Measurements from ENCODE around the gene CSF1R.
"Not testable (repeated sequence)": the region's sequence is repeated elsewhere in the genome, so short reads cannot be mapped to it uniquely, and the experiment has no call there.

CSF1R gene

GRCh38 chr5:150052226-150052955 lies 34.0 kb downstream of the CSF1R start:
- Mint-ChIP-seq H3K27ac (peak overlapping the region; percentile 58), H3K4me1 (ENCODE audit: low read depth) (no peaks in the 10 kb centered on the region), H3K27me3 (no peaks in the 10 kb centered on the region), H3K9me3 (no peaks in the 10 kb centered on the region), H3K36me3 (ENCODE audit: low read depth) (peaks cover 80% of the 10 kb centered on the region), H3K4me3 (no peak overlapping the region)
- DNase-seq, result no peak

DNA sequence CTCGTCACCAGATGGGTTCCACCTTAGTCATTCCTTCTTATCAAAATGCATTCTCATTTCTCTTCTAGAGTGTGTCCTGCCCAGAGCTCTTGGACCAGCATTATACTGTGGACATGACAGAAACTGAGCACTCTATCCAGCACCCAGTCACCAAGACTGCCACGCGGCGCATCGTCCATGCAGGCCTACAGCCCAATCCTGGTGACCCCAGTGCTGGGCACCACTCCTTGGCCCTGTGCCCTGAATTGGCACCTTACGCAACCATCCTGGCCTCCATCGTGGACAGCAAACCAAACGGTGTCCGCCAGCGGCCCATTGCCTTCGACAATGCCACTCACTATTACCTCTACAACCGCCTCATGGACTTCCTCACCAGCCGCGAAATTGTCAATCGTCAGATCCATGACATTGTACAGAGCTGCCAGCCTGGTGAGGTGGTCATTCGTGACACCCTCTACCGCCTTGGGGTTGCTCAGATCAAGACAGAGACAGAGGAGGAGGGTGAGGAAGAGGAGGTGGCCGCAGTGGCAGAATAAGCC lies 34.6 kb downstream of the CSF1R start:
- H3K4me3 Mint-ChIP-seq, result no peak overlapping the region
- no peaks in the 10 kb centered on the region for H3K4me1 Mint-ChIP-seq (ENCODE audit: low read depth)
- no peak for DNase-seq
- H3K27me3 Mint-ChIP-seq, result no peaks in the 10 kb centered on the region
- H3K36me3 Mint-ChIP-seq (ENCODE audit: low read depth), result peaks cover 87% of the 10 kb centered on the region
- H3K27ac Mint-ChIP-seq, result peak overlapping the region; percentile 34
- H3K9me3 Mint-ChIP-seq, result no peaks in the 10 kb centered on the region

DNA sequence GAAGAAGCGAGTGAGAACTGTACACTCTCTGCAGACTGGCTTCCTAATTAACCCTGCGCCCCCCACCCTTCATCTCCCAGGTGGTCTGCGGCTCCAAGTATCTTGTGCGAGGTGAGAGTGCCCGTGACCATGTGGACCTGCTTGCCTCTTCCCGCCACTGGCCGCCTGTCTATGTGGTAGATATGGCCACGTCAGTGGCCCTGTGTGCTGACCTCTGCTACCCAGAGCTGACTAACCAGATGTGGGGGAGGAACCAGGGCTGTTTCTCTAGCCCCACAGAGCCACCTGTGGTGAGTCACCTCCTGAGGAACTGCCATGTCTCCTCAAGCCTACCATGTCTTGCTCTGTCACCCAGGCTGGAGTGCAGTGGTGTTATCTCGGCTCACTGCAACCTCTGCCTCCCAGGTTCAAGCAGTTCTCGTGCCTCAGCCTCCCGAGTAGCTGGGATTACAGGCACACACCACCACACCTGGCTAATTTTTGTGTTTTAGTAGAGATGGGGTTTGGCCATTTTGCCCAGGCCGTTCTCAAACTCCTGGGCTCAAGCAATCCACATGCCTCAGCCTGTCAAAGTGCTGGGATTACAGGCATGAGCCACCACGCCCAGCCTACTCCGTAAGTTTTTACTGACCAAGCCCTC lies 36.1 kb downstream of the CSF1R start:
- not testable (repeated sequence) for H3K4me1 Mint-ChIP-seq (ENCODE audit: low read depth); DNase-seq; H3K9me3 Mint-ChIP-seq; H3K4me3 Mint-ChIP-seq; H3K27me3 Mint-ChIP-seq
- H3K27ac Mint-ChIP-seq, result peak overlapping the region; percentile 3
- H3K36me3 Mint-ChIP-seq (ENCODE audit: low read depth), result peaks cover 95% of the 10 kb centered on the region

DNA sequence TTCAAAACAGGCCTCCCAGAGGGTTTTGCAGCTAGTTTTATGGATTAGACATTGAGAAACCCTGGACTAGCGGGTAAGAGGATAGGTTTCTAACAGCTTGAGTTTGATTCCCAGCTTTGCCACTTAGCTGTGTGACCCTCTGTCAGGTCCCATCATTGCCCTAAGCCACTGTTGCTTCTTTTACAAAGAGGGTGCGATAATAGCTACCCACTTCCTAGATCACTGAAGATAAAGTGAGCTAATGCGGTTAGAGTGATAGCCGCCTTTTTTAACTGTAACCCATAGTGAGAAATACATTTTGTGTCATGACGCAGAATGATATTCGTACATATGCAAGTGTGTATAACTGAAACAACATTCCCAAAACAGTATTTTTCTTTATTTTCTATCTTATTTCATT lies 40.3 kb downstream of the CSF1R start:
- Mint-ChIP-seq H3K36me3 (ENCODE audit: low read depth) (peaks cover 97% of the 10 kb centered on the region), H3K9me3 (no peaks in the 10 kb centered on the region), H3K4me3 (no peak overlapping the region), H3K27me3 (no peaks in the 10 kb centered on the region), H3K4me1 (ENCODE audit: low read depth) (peaks cover 23% of the 10 kb centered on the region), H3K27ac (no peak overlapping the region)
- no peak for DNase-seq

DNA sequence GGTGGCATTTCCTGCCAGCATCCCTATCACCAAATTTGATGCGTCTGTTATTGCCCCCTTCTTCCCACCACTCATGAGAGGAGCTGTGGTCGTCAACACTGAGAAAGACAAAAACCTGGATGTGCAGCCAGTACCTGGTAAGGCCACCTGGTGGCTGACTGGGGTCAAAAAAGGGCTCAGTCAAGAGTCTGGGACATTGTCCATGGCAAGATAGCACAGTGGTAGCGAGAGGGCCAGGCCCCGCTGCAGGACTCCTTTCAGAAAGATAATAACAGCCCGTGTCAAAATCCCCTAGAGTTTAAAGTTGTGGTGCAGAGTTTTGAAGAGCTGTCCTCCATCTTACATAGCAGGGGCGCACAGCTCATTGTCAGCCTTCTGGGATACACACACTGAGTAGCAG lies 40.8 kb downstream of the CSF1R start:
- DNase-seq, result no peak
- H3K27me3 Mint-ChIP-seq, result no peaks in the 10 kb centered on the region
- peak overlapping the region; percentile 24 for H3K27ac Mint-ChIP-seq
- no peak overlapping the region for H3K4me3 Mint-ChIP-seq
- H3K4me1 Mint-ChIP-seq (ENCODE audit: low read depth), result peaks cover 23% of the 10 kb centered on the region
- H3K9me3 Mint-ChIP-seq, result no peaks in the 10 kb centered on the region
- peaks cover 97% of the 10 kb centered on the region for H3K36me3 Mint-ChIP-seq (ENCODE audit: low read depth)

DNA sequence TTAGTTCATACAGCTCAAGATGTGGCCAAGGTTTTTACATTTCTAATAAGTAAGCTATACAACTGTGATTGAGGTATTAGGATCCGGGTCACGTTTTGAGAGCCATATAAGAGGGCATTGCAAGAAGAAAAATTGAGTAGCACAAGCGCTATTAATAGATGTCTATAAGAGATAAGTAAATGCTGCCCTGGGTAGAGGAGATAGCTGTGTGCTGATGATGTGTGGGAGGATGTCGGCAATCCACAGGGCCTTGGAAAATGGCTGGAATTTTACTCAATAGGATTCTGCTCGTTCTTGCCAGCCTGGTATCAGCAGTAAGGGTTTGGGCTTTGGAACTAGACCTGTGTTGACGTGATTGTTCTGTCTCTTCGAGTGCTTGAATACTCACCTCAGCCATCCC lies 41.6 kb downstream of the CSF1R start:
- Mint-ChIP-seq H3K27me3 (no peaks in the 10 kb centered on the region), H3K4me1 (ENCODE audit: low read depth) (peaks cover 23% of the 10 kb centered on the region), H3K9me3 (no peaks in the 10 kb centered on the region), H3K4me3 (no peak overlapping the region), H3K36me3 (ENCODE audit: low read depth) (peaks cover 97% of the 10 kb centered on the region), H3K27ac (no peak overlapping the region)
- no peak for DNase-seq

DNA sequence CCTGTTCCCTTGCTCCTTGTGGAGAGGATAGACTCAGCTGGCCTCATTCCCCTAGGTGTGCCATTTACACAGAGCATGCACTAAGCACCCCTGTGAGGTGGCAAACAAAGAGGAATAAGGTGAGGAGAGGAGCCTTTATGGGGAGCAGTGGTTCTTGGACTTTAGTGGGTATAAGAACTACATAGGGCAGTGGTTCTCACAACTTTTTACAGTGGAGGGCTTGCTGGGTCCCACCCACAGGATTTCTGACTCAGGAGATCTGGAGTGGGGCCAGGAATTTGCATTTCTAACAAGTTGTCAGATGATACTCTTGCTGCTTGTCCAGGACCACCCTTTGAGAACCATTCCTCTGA lies 42.0 kb downstream of the CSF1R start:
- H3K27ac Mint-ChIP-seq, result peak overlapping the region; percentile 82

DNA sequence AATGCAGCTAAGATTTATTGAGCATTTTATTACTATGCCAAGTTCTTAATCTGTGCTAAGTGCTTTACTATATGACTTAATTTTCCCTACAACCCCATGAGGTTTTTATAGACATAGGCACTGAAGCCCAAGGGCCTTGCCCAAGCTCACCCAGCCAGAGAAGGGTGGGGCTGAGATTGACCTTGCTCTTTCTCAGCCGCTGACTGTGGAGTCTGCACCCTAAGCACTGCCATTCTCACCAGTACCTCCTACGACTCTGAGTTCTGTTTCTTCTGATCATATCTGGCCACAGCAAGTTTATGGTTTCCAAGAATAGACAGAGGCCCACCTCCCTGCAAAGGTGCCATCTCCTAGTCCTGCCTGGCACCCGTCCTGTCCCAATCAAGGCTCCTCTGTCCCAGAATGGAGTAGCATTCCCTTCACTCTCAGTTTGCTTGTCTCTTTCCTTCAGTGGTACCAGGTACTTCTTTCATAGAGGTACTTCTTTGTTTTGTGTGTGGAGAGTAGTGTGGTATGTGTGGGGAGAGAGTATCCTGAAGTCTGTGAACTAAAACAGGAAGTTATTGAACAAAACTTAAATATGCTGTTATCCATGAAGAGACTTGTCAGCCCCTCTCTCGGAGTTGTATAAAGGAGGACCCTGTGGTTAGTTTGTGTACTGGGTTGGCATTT lies 42.6 kb downstream of the CSF1R start:
- DNase-seq, result no peak
- no peak overlapping the region for H3K4me3 Mint-ChIP-seq
- H3K27ac Mint-ChIP-seq, result peak overlapping the region; percentile 82
- no peaks in the 10 kb centered on the region for H3K9me3 Mint-ChIP-seq
- no peaks in the 10 kb centered on the region for H3K27me3 Mint-ChIP-seq
- H3K36me3 Mint-ChIP-seq (ENCODE audit: low read depth), result peaks cover 95% of the 10 kb centered on the region
- H3K4me1 Mint-ChIP-seq (ENCODE audit: low read depth), result peaks cover 23% of the 10 kb centered on the region

More for the DNA sequence above, 42.0 kb downstream of the CSF1R start:
- H3K9me3 Mint-ChIP-seq, result no peaks in the 10 kb centered on the region
- H3K4me3 Mint-ChIP-seq, result no peak overlapping the region
- DNase-seq, result no peak
- peaks cover 96% of the 10 kb centered on the region for H3K36me3 Mint-ChIP-seq (ENCODE audit: low read depth)
- no peaks in the 10 kb centered on the region for H3K27me3 Mint-ChIP-seq
- H3K4me1 Mint-ChIP-seq (ENCODE audit: low read depth), result peaks cover 23% of the 10 kb centered on the region

- Mint-ChIP-seq H3K36me3 (ENCODE audit: low read depth) (peaks cover 95% of the 10 kb centered on the region), H3K27ac (peak overlapping the region; percentile 9), H3K27me3 (no peaks in the 10 kb centered on the region), H3K4me3 (no peak overlapping the region), H3K9me3 (no peaks in the 10 kb centered on the region), H3K4me1 (ENCODE audit: low read depth) (peaks cover 23% of the 10 kb centered on the region)
- DNase-seq, result no peak
Observed at GRCh38 chr5:150042459-150042858, 43.9 kb downstream of the CSF1R start.

DNA sequence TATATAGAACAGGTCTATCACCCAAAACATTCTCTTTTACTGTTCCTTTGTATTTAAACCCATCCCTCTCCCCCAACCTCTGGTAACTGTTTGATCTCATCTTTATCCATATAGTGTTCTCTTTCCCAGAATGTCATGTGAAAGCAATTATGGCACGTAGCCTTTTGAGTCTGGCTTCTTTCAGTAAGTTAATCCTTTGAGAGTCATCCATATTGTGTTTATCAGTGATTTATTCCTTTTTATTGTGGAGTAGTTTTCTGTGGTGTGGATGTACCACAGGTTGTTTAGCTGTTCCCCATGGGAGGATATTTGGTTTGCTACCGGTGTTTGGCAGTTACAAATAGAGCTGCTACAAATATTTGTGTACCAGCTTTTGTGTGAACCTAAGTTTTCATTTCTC lies 47.8 kb downstream of the CSF1R start:
- H3K36me3 Mint-ChIP-seq (ENCODE audit: low read depth), result peaks cover 98% of the 10 kb centered on the region
- H3K27me3 Mint-ChIP-seq, result no peaks in the 10 kb centered on the region
- no peak overlapping the region for H3K4me3 Mint-ChIP-seq
- H3K4me1 Mint-ChIP-seq (ENCODE audit: low read depth), result peaks cover 9% of the 10 kb centered on the region
- no peak overlapping the region for H3K27ac Mint-ChIP-seq
- no peaks in the 10 kb centered on the region for H3K9me3 Mint-ChIP-seq
- DNase-seq, result no peak

DNA sequence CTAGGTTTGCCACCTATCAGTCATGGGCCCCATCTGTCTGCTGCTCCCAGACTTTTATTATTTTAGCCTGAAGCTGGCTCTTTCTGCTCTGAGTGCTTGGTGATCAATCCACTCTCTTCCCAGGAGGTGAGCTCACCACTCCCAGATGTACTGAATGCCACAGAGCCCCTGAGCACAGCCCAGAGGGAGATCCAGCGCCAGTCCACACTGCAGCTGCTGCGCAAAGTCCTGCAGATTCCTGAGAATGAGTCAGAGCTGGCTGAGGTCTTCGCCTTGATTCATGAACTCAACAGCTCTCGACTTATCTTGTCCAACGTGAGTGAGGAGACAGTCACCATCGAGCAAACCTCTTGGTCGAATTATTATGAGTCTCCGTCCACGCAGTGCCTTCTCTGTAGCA lies 49.8 kb downstream of the CSF1R start:
- Mint-ChIP-seq H3K4me1 (ENCODE audit: low read depth) (no peaks in the 10 kb centered on the region), H3K27ac (no peak overlapping the region), H3K36me3 (ENCODE audit: low read depth) (peaks cover 98% of the 10 kb centered on the region), H3K9me3 (no peaks in the 10 kb centered on the region), H3K27me3 (no peaks in the 10 kb centered on the region), H3K4me3 (no peak overlapping the region)
- DNase-seq, result no peak

DNA sequence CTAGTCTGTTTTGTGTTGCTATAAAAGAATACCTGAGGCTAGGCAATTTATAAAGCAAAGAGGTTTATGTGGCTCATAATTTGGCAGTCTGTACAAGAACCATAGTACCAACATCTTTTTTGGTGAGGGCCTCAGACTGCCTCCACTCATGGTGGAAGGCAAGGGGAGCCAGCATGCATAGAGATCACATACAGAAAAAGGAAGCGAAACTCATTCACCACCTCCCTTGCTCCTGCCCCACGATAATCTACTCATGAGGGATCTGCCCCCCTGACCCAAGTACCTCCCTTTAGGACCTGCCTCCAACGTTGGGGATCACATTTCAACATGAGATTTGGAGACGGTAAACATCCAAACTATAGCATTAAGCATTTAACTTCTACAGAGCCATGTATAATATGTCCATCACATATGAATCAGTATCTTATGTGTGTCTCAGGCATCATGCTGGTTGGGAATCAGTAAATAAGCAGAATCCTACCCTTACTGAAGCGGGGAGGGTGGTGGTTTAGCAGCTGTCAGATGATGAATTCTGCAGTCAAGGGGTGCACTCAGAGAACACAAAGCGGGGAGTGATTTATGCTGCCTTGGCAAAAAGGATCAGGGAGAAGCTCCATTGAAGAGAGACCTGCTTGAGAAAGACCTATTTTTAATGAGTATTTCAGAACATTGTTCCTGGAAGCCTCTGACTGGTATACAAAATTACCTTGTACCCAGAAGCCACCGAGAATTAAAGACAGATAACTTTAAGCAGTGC lies 51.0 kb downstream of the CSF1R start:
- no peak for DNase-seq
- no peak overlapping the region for H3K4me3 Mint-ChIP-seq
- peak overlapping the region; percentile 27 for H3K27ac Mint-ChIP-seq
- H3K27me3 Mint-ChIP-seq, result no peaks in the 10 kb centered on the region
- H3K4me1 Mint-ChIP-seq (ENCODE audit: low read depth), result no peaks in the 10 kb centered on the region
- no peaks in the 10 kb centered on the region for H3K9me3 Mint-ChIP-seq
- H3K36me3 Mint-ChIP-seq (ENCODE audit: low read depth), result peaks cover 98% of the 10 kb centered on the region

DNA sequence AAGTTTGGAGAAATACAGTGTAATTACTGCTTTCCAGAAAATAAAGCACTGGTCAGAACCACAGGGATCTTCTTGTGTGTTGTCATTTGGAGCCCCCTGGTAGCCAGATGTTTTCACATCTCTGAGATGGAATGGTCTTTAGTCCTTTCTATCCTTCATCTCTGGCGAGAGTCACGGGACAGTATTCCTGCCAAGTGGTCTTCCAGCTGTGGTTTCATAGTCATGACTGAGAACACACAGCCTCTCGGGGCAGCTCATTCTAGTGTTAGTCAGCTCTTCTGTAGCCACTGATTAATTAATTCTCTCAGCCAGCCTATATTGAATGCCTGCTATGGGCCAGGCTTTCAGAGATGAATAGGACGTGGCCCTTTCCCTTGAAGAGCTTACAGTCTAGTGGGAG lies 51.7 kb downstream of the CSF1R start:
- Mint-ChIP-seq H3K36me3 (ENCODE audit: low read depth) (peaks cover 94% of the 10 kb centered on the region), H3K4me1 (ENCODE audit: low read depth) (no peaks in the 10 kb centered on the region), H3K9me3 (no peaks in the 10 kb centered on the region), H3K4me3 (no peak overlapping the region), H3K27ac (no peak overlapping the region), H3K27me3 (no peaks in the 10 kb centered on the region)
- DNase-seq, result no peak

- Mint-ChIP-seq H3K27me3 (no peaks in the 10 kb centered on the region), H3K27ac (peak overlapping the region; percentile 22), H3K36me3 (ENCODE audit: low read depth) (peaks cover 95% of the 10 kb centered on the region), H3K9me3 (no peaks in the 10 kb centered on the region), H3K4me1 (ENCODE audit: low read depth) (no peaks in the 10 kb centered on the region), H3K4me3 (no peak overlapping the region)
- no peak for DNase-seq
Observed at GRCh38 chr5:150033334-150033733, 53.0 kb downstream of the CSF1R start.
